Measurements from ENCODE around the gene ARHGAP26. TPM values are rescaled to one million over a fixed set of nuclear protein-coding genes. Genes with fewer than 3 reads are reported as not detected.

ARHGAP26 gene
- total and polyA plus RNA-seq, 2 donors (not counting 3 experiments of a cell fraction or from before 2014, with no cell fraction given): 3.1 to 16.2 TPM

DNA sequence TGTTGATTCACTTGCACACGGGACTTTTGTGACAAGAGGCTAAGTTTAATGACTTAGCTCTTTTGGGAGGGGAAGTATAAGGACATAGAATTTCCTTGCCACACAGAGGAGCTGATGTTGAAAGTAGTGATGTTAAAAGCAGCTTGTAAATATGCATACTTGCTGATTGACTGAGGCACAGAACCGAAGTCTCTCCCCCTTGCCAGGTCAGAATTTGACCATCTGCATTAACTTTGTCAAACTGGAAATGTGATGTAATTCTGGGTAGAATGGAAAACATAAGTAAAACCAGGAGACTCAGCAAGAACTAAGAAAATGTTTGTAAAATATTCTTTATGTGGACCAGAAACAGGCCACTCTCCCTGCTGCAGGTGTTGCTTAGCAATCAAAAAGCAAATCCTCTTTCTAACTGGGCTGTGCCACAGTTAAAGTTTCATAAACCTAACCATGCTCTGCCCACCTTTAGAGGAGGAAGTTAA, 349.2 kb downstream of the ARHGAP26 start:
- H3K9me3 ChIP-seq (replicated peaks; ENCODE audit: control insufficient read depth, insufficient read depth, low read length): no peaks in the 10 kb centered on the region
- FAIRE-seq: no peak
- H3K27me3 ChIP-seq (ENCODE audit: control insufficient read depth in 2 of 2, insufficient read depth in 2 of 2, low read length in 2 of 2): peaks cover 0 to 1% of the 10 kb centered on the region in 2 experiments
- H3K79me2 ChIP-seq (ENCODE audit: control insufficient read depth, insufficient read depth, low read length): no peaks in the 10 kb centered on the region
- no peaks in the 10 kb centered on the region for H3K9me1 ChIP-seq (replicated peaks; ENCODE audit: control insufficient read depth, extremely low read depth, insufficient read depth, low read length)
- POLR2A ChIA-PET: no interaction called here
- H3K4me1 ChIP-seq (ENCODE audit: control insufficient read depth, extremely low read depth, insufficient read depth, low read length): no peaks in the 10 kb centered on the region
- no TSS peak for BruUV-seq (replicated peaks)
- intact Hi-C loops (cut with micrococcal nuclease): no loop called here
- H4K20me1 ChIP-seq (replicated peaks; ENCODE audit: control insufficient read depth, extremely low read depth, insufficient read depth, low read length): no peaks in the 10 kb centered on the region
- H3K36me3 ChIP-seq (ENCODE audit: control insufficient read depth in 2 of 2, extremely low read depth in 1 of 2, insufficient read depth in 2 of 2, low read length in 2 of 2): no peaks in the 10 kb centered on the region
- dilution Hi-C loops (cut with MboI; ENCODE audit: extremely low pct_ligation_motif_present, low sequenced_read_pairs): no loop called here
- H3K4me2 ChIP-seq (ENCODE audit: insufficient read depth, low read length): no peak overlapping the region
- TF ChIP-seq, protein P1, sequence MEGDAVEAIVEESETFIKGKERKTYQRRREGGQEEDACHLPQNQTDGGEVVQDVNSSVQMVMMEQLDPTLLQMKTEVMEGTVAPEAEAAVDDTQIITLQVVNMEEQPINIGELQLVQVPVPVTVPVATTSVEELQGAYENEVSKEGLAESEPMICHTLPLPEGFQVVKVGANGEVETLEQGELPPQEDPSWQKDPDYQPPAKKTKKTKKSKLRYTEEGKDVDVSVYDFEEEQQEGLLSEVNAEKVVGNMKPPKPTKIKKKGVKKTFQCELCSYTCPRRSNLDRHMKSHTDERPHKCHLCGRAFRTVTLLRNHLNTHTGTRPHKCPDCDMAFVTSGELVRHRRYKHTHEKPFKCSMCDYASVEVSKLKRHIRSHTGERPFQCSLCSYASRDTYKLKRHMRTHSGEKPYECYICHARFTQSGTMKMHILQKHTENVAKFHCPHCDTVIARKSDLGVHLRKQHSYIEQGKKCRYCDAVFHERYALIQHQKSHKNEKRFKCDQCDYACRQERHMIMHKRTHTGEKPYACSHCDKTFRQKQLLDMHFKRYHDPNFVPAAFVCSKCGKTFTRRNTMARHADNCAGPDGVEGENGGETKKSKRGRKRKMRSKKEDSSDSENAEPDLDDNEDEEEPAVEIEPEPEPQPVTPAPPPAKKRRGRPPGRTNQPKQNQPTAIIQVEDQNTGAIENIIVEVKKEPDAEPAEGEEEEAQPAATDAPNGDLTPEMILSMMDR (IDR thresholded peaks at IDR 0.05; ENCODE audit: extremely low read depth in 1 of 2, insufficient read depth in 1 of 2, low read depth in 1 of 2, low read length in 2 of 2): no peak
- no peak for TF ChIP-seq GATA2 (IDR thresholded peaks at IDR 0.05; ENCODE audit: insufficient read depth, insufficient read length, low read depth, low read length)
- TF ChIP-seq JUN (IDR thresholded peaks at IDR 0.05; ENCODE audit: borderline replicate concordance, insufficient read depth, insufficient read length, low read depth): no peak
- no peak for TF ChIP-seq POLR2AphosphoS5 (IDR thresholded peaks at IDR 0.05; ENCODE audit: insufficient read depth, low read depth, low read length)
- no peak for TF ChIP-seq MAX (IDR thresholded peaks at IDR 0.05; ENCODE audit: insufficient read depth, insufficient read length)
- no peak for TF ChIP-seq MYC (IDR thresholded peaks at IDR 0.05; ENCODE audit: low read depth, low read length)
- TF ChIP-seq EZH2 (IDR thresholded peaks at IDR 0.05; ENCODE audit: borderline replicate concordance, low read depth, low read length, severe bottlenecking): no peak
- TF ChIP-seq POLR2A (IDR thresholded peaks at IDR 0.05; ENCODE audit: low read depth, low read length): no peak
- TF ChIP-seq FOS (IDR thresholded peaks at IDR 0.05; ENCODE audit: borderline replicate concordance, insufficient read depth, low read length): no peak
- CTCF ChIA-PET: no interaction called here
- H3K27ac ChIP-seq (ENCODE audit: insufficient read depth, low read depth, low read length): no peak overlapping the region
- no peak overlapping the region for H3K9ac ChIP-seq (replicated peaks; ENCODE audit: extremely low read depth, insufficient read depth, low read length)
- no peak for DNase-seq (ENCODE audit: low read depth, low spot score)
- H2AFZ ChIP-seq (ENCODE audit: low read depth, low read length): no peak overlapping the region
- no peak overlapping the region for H3K4me3 ChIP-seq (replicated peaks in 1 of 3; ENCODE audit: insufficient read depth in 1 of 3, low read depth in 1 of 3, low read length in 3 of 3)
